BE2C (cell line): Measurements from ENCODE around the gene ZNF311.

ENCODE experiments used
- DNase-seq: peaks from one replicate; pipeline ENCODE4 v3.0.0-alpha.2; 2020
- H3K27me3 ChIP-seq: fragments of 250-450 bp; sonication (Bioruptor Pico); 2 replicates; pipeline ENCODE4 v1.5.1; 2020; ENCODE audit warnings: mild to moderate bottlenecking
- H3K36me3 ChIP-seq: fragments of 250-450 bp; sonication (Bioruptor Pico); 2 replicates; pipeline ENCODE4 v1.5.1; 2020; ENCODE audit warnings: mild to moderate bottlenecking
- H3K4me1 ChIP-seq: fragments of 250-450 bp; sonication (Bioruptor Pico); 2 replicates; pipeline ENCODE4 v1.5.1; 2020
- H3K4me3 ChIP-seq: 2 replicates; pipeline ENCODE4 v1.5.1; 2011; ENCODE audit warnings: low read depth, low read length
- H3K9me3 ChIP-seq: fragments of 250-450 bp; sonication (Bioruptor Pico); 2 replicates; pipeline ENCODE4 v1.5.1; 2020
- CTCF ChIP-seq: IDR thresholded peaks from 2 replicates; pipeline ENCODE4 v1.5.1; 2012; ENCODE audit warnings: mild to moderate bottlenecking, low read depth, low read length

The ZNF311 gene

GRCh38 chr6:28988536-28989311 is 16.4 kb downstream of the ZNF311 start:
- no peaks in the 10 kb centered on the region for H3K9me3 ChIP-seq
- no peaks in the 10 kb centered on the region for H3K36me3 ChIP-seq
- TF ChIP-seq CTCF, result peak; percentile 73
- no peaks in the 10 kb centered on the region; the same call in none of the 2 replicates for H3K27me3 ChIP-seq
- no peaks in the 10 kb centered on the region for H3K4me1 ChIP-seq
- peak overlapping the region; percentile 62 for H3K4me3 ChIP-seq
- DNase-seq, result peak; percentile 90

- peak; percentile 90 for DNase-seq
- Histone ChIP-seq H3K9me3 (no peaks in the 10 kb centered on the region), H3K27me3 (no peaks in the 10 kb centered on the region; the same call in none of the 2 replicates), H3K4me3 (peak overlapping the region; percentile 58), H3K4me1 (no peaks in the 10 kb centered on the region), H3K36me3 (no peaks in the 10 kb centered on the region)
- TF ChIP-seq CTCF, result no peak
Measured at GRCh38 chr6:28985462-28986164, 19.5 kb downstream of the ZNF311 start.

- Histone ChIP-seq H3K4me3 (peak overlapping the region; percentile 58; the same call in 1 of the 2 replicates), H3K36me3 (no peaks in the 10 kb centered on the region), H3K27me3 (no peaks in the 10 kb centered on the region), H3K9me3 (no peaks in the 10 kb centered on the region), H3K4me1 (no peaks in the 10 kb centered on the region)
- TF ChIP-seq CTCF, result no peak
- DNase-seq, result no peak
Measured at GRCh38 chr6:28983838-28984237, 21.3 kb downstream of the ZNF311 start.

GRCh38 chr6:28982476-28983266 is 22.4 kb downstream of the ZNF311 start:
- Histone ChIP-seq H3K4me1 (no peaks in the 10 kb centered on the region), H3K36me3 (no peaks in the 10 kb centered on the region), H3K4me3 (peak overlapping the region; percentile 63), H3K27me3 (no peaks in the 10 kb centered on the region), H3K9me3 (no peaks in the 10 kb centered on the region)
- TF ChIP-seq CTCF, result peak; percentile 26
- peak; percentile 22 for DNase-seq

- H3K9me3 ChIP-seq, result no peaks in the 10 kb centered on the region
- no peaks in the 10 kb centered on the region for H3K36me3 ChIP-seq
- DNase-seq, result peak; percentile 75
- no peaks in the 10 kb centered on the region for H3K4me1 ChIP-seq
- TF ChIP-seq CTCF, result no peak
- H3K4me3 ChIP-seq, result peak overlapping the region; percentile 63
- no peaks in the 10 kb centered on the region for H3K27me3 ChIP-seq
Measured at GRCh38 chr6:28981833-28982475, 23.2 kb downstream of the ZNF311 start.
